ENCODE data around the gene GOLGB1. TPM values are rescaled to one million over a fixed set of nuclear protein-coding genes. Genes with fewer than 3 reads are reported as not detected.

GOLGB1 gene
- total and polyA plus RNA-seq, 2 of the 4 experiments (the other 2 are of a cell fraction): 13.3 to 30.3 TPM

GRCh38 chr3:121752261-121752660, 2.7 kb upstream of the GOLGB1 start:
- no TSS peak for BruUV-seq (replicated peaks)
- Histone ChIP-seq H3K14ac (replicated peaks; ENCODE audit: low read depth, low read length) (no peak overlapping the region), H3K9me3 (ENCODE audit: control insufficient read depth, insufficient read depth, low read length) (no peaks in the 10 kb centered on the region), H3K4me1 (ENCODE audit: control insufficient read depth, insufficient read depth, low read length) (no peaks in the 10 kb centered on the region), H3K23ac (ENCODE audit: low read depth, low read length) (no peak overlapping the region), H3K27me3 (ENCODE audit: control insufficient read depth, insufficient read depth, low read length) (no peaks in the 10 kb centered on the region), H4K8ac (ENCODE audit: low read depth in 2 of 2, low read length in 2 of 2) (no peak overlapping the region), H3K36me3 (ENCODE audit: control insufficient read depth, insufficient read depth, low read length) (no peaks in the 10 kb centered on the region), H2BK15ac (ENCODE audit: low read depth, low read length) (no peak overlapping the region), H3K4me3 (ENCODE audit: insufficient read depth, low read depth, low read length) (no peak overlapping the region), H3K56ac (ENCODE audit: extremely low read depth, insufficient read depth, low read length) (no peak overlapping the region), H2AK9ac (replicated peaks; ENCODE audit: low read depth, low read length, poor library complexity) (no peak overlapping the region), H4K20me1 (ENCODE audit: insufficient read depth, low read length) (no peaks in the 10 kb centered on the region), H2AFZ (replicated peaks; ENCODE audit: low read length, poor library complexity) (no peak overlapping the region), H3K4ac (ENCODE audit: low read depth, low read length) (no peak overlapping the region), H3K9me1 (ENCODE audit: insufficient read depth, low read length) (no peaks in the 10 kb centered on the region), H3K4me2 (ENCODE audit: low read depth, low read length) (no peak overlapping the region), H3K27ac (ENCODE audit: insufficient read depth, low read length) (no peak overlapping the region), H3K9ac (ENCODE audit: low read depth, low read length) (no peak overlapping the region), H4K5ac (ENCODE audit: low read depth, low read length) (no peak overlapping the region), H3K18ac (ENCODE audit: low read depth, low read length) (no peak overlapping the region), H2BK120ac (ENCODE audit: low read depth, low read length) (no peak overlapping the region), H2AK5ac (ENCODE audit: low read depth, low read length) (no peak overlapping the region), H2BK20ac (ENCODE audit: low read depth, low read length) (no peak overlapping the region), H4K91ac (ENCODE audit: insufficient read depth, low read depth, low read length) (no peak overlapping the region), H3K79me1 (ENCODE audit: low read depth in 1 of 2, low read length in 2 of 2) (peaks cover 6 to 18% of the 10 kb centered on the region in 2 experiments; a peak in 3 of 4 replicates), H2BK5ac (ENCODE audit: low read depth, low read length, poor library complexity, severe bottlenecking) (no peak overlapping the region)
- WGBS, 2 experiments (ENCODE audit: extremely low coverage in 2 of 2, insufficient read length in 1 of 2): no CpG with 5 or more reads among the region's 1 CpG
- ChIA-PET CTCF (no interaction called here), POLR2A (ENCODE audit: unreplicated experiment) (no interaction called here)
- no peak for ATAC-seq (ENCODE audit: low read depth)
- intact Hi-C loops (cut with micrococcal nuclease) (no loop called here), dilution Hi-C loops (cut with HindIII; ENCODE audit: low sequenced_read_pairs, unreplicated experiment) (no loop called here), in situ Hi-C loops (cut with MboI; ENCODE audit: low sequenced_read_pairs) (no loop called here)
- no peak for DNase-seq
- TF ChIP-seq RAD21 (IDR thresholded peaks at IDR 0.05; ENCODE audit: low read length): no peak
- no peak for TF ChIP-seq USF2 (IDR thresholded peaks at IDR 0.05; ENCODE audit: low read depth, low read length)
- no peak for TF ChIP-seq CEBPB (IDR thresholded peaks at IDR 0.05; ENCODE audit: low read depth, low read length)
- no peak for TF ChIP-seq MAZ (IDR thresholded peaks at IDR 0.05; ENCODE audit: borderline replicate concordance, low read depth, low read length)
- no peak for TF ChIP-seq FOS (IDR thresholded peaks at IDR 0.05; ENCODE audit: low read depth, low read length)
- TF ChIP-seq RFX5 (IDR thresholded peaks at IDR 0.05; ENCODE audit: low read depth, low read length): no peak
- TF ChIP-seq CTCF (conservative IDR thresholded peaks at IDR 0.05; ENCODE audit: low read depth, low read length): no peak
- TF ChIP-seq POLR2A (IDR thresholded peaks at IDR 0.05; ENCODE audit: low read depth, low read length): no peak
- TF ChIP-seq CHD1 (IDR thresholded peaks at IDR 0.05; ENCODE audit: low read depth, low read length): no peak
- no peak for TF ChIP-seq ELK1 (IDR thresholded peaks at IDR 0.05; ENCODE audit: borderline replicate concordance, low read depth, low read length)
- no peak for TF ChIP-seq SMC3 (IDR thresholded peaks at IDR 0.05; ENCODE audit: low read depth, low read length)
- TF ChIP-seq MAFK (IDR thresholded peaks at IDR 0.05; ENCODE audit: low read depth, low read length): no peak
- no peak for TF ChIP-seq RCOR1 (IDR thresholded peaks at IDR 0.05; ENCODE audit: insufficient replicate concordance, low read length)
- no peak for TF ChIP-seq BHLHE40 (IDR thresholded peaks at IDR 0.05; ENCODE audit: low read depth, low read length)
- no peak for TF ChIP-seq MXI1 (IDR thresholded peaks at IDR 0.05; ENCODE audit: borderline replicate concordance, low read depth, low read length)
- no peak for TF ChIP-seq NFE2L2 (IDR thresholded peaks at IDR 0.05; ENCODE audit: low read depth, low read length)
